ENCODE measurements around the gene FBXW4.

FBXW4 gene

DNA sequence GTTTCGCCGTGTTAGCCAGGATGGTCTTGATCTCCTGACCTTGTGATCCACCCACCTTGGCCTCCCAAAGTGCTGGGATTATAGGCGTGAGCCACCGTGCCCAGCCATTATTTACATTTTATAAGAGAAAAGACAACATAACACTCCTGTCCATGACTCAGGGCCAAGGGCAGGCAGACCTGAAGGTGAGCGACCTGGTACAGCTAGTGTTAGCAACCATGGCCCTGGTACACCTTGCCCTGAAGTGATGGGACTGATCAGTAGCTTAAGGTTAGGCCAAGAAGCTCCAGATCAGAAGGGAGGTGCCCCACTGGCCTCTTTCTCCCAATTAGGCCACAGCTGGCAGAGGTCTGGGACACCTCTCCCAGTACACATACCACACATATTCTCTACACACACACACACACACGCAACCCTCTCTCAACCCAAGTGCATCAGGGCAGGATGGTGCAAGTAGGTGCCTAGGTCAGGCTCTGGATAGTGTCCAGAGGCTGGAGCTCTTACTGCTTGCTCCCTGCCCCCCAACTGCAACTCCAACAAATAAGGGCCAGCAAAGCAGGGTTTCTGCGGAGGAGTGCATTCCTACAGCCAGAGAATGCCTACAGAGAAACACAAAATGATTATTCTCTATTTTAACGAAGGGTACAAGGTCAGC, 63.0 kb downstream of the FBXW4 start:
- in situ Hi-C loops (cut with HindIII; ENCODE audit: low pct_ligation_motif_present, low sequenced_read_pairs) = no loop called here
- TF ChIP-seq, protein P1, sequence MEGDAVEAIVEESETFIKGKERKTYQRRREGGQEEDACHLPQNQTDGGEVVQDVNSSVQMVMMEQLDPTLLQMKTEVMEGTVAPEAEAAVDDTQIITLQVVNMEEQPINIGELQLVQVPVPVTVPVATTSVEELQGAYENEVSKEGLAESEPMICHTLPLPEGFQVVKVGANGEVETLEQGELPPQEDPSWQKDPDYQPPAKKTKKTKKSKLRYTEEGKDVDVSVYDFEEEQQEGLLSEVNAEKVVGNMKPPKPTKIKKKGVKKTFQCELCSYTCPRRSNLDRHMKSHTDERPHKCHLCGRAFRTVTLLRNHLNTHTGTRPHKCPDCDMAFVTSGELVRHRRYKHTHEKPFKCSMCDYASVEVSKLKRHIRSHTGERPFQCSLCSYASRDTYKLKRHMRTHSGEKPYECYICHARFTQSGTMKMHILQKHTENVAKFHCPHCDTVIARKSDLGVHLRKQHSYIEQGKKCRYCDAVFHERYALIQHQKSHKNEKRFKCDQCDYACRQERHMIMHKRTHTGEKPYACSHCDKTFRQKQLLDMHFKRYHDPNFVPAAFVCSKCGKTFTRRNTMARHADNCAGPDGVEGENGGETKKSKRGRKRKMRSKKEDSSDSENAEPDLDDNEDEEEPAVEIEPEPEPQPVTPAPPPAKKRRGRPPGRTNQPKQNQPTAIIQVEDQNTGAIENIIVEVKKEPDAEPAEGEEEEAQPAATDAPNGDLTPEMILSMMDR (IDR thresholded peaks at IDR 0.05; ENCODE audit: low read depth, low read length, missing control alignments) = no peak
- H3K27me3 ChIP-seq (replicated peaks) = no peaks in the 10 kb centered on the region

DNA sequence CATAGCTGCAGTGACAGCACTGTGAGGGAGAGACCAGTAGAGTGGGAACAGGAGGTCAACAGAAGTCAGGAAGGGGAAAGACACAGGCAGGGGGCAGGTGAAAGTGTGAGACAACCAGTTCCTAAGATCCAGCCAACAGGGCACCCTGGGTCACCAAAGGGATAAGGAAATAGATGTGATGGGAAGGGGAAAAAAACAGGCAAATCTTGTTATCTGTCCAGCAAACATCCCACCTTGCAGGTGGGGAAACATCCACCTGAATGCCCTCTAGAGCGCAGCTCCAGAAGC, 64.4 kb downstream of the FBXW4 start:
- TF ChIP-seq, protein P1 (IDR thresholded peaks at IDR 0.05; ENCODE audit: low read depth, low read length, missing control alignments) = no peak
- DNase-seq = no peak
- in situ Hi-C loops (cut with HindIII; ENCODE audit: low pct_ligation_motif_present, low sequenced_read_pairs) = no loop called here

More for the DNA sequence above, 63.0 kb downstream of the FBXW4 start:
- Histone ChIP-seq H3K4me3 (ENCODE audit: low read depth, low read length) (no peak overlapping the region), H3K36me3 (replicated peaks) (no peaks in the 10 kb centered on the region), H3K27ac (no peak overlapping the region)
- no peak for DNase-seq

DNA sequence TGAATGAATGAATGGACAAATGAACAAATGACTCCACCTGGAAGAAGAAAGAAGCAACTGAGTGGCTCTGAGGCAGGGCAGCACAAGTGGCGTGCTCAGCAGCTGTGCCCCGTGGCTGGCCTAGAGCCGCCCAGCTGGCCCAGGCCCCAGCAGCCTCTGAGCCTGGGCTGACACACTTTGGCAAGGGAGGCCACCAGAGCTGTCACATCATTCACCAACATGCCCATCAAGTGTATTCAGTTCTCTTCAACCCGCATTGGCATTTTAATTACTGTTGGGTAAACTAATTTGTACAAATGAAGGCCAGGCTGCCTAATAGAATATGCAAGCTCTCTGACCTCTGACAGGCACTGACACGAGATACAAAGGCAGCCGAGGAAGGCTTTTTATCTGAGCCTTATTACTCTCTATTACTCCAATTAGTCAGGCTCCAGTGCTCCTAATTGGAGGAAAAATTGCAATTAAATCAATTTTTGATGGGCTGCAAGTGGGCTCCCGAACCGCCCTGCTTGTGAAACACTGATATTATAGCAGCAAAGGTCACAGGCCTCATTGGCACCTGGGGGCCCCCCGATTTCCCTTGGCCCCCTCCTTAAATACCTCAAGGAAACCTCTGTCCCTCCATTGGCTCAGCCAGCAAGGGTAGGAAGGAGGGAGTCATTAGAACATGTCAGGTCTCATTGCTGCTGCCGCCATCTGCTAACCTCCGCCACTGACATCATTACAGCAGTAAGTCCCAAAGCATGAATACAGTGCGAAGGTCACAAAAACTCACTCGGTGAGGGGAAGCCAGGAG, 64.9 kb downstream of the FBXW4 start:
- Histone ChIP-seq H3K27ac (no peak overlapping the region), H3K4me3 (ENCODE audit: low read depth, low read length) (no peak overlapping the region)
- TF ChIP-seq, protein P1 (IDR thresholded peaks at IDR 0.05; ENCODE audit: low read depth, low read length, missing control alignments) = no peak

More for the DNA sequence above, 64.4 kb downstream of the FBXW4 start:
- no peak overlapping the region for H3K27ac ChIP-seq
- H3K4me3 ChIP-seq (ENCODE audit: low read depth, low read length) = no peak overlapping the region
- H3K27me3 ChIP-seq (replicated peaks) = no peaks in the 10 kb centered on the region
- H3K36me3 ChIP-seq (replicated peaks) = no peaks in the 10 kb centered on the region

DNA sequence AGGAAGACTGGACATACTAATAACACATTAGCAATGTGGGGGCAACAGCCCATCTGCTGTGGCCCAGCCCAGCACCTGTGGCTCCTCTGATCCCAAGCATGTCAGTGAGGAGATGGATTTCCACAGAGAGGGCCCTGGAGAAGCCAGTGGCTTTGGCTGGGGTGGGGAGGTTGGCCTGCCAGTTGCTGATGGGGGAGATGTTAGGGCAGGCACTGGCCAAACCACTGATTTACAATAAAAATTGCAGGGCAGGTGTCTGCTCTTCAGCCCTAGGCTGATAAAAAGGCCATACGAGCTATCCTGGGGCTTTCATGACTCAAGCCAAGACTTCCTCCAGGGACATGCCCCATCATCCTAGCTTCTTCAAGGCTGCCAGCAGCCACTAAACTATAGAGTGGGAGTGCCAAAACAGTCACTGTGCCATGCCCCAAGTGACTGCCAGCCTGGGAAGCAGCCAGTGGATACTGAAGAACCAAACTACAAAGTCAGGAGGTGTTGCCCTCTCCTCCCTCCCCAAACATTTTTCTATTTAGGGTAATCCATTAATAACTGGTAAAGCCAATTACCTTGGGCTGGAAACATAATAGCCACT, 69.1 kb downstream of the FBXW4 start:
- in situ Hi-C loops (cut with HindIII; ENCODE audit: low pct_ligation_motif_present, low sequenced_read_pairs) = no loop called here

More for the DNA sequence above, 64.9 kb downstream of the FBXW4 start:
- no peaks in the 10 kb centered on the region for H3K27me3 ChIP-seq (replicated peaks)
- in situ Hi-C loops (cut with HindIII; ENCODE audit: low pct_ligation_motif_present, low sequenced_read_pairs) = no loop called here
- H3K36me3 ChIP-seq (replicated peaks) = no peaks in the 10 kb centered on the region
- DNase-seq = no peak

DNA sequence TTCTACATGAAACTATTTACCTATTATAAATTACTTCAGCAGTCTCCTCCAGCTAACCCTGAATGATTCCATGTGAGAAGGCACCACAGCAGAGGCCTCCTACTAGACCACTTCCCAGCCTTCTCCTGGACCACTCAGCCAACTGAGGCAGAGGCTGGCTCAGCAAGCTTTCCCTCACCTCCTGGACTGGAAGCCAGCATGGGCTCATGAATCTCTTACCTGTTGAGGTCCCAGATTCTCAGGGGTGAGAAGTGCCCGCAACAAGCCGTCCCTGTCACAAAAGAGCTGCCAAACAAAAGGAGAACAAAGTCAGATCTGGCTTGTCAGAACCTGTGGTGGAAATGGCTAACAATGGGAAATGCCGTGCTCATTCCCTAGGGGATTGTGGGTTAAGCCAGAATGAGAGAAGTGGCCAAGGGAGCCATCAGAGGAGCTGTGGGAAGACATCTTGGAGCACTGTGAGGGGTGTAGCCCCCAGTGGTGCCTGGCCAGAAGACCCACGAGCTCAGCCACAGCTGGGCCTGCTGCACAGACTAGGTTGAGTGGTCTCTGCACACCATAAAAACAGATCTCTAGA, 70.4 kb downstream of the FBXW4 start:
- TF ChIP-seq, protein P1 (IDR thresholded peaks at IDR 0.05; ENCODE audit: low read depth, low read length, missing control alignments) = no peak
- Histone ChIP-seq H3K36me3 (replicated peaks) (no peaks in the 10 kb centered on the region), H3K27me3 (replicated peaks) (no peaks in the 10 kb centered on the region), H3K27ac (no peak overlapping the region), H3K4me3 (ENCODE audit: low read depth, low read length) (no peak overlapping the region)
- no peak for DNase-seq
- in situ Hi-C loops (cut with HindIII; ENCODE audit: low pct_ligation_motif_present, low sequenced_read_pairs) = no loop called here

More for the DNA sequence above, 69.1 kb downstream of the FBXW4 start:
- Histone ChIP-seq H3K27me3 (replicated peaks) (no peaks in the 10 kb centered on the region), H3K4me3 (ENCODE audit: low read depth, low read length) (no peak overlapping the region), H3K27ac (no peak overlapping the region), H3K36me3 (replicated peaks) (no peaks in the 10 kb centered on the region)
- TF ChIP-seq, protein P1 (IDR thresholded peaks at IDR 0.05; ENCODE audit: low read depth, low read length, missing control alignments) = no peak
- no peak for DNase-seq

Measured in brain microvascular endothelial cell (primary cell).